Type B pancreatic cell (in vitro differentiated cells): ENCODE data around the gene PHLPP1. TPM values are rescaled to one million over a fixed set of nuclear protein-coding genes. Genes with fewer than 3 reads are reported as not detected.

Experiments
- DNase-seq: peaks from one replicate; pipeline ENCODE4 v3.0.0; 2021; ENCODE audit warnings: mixed read lengths; ENCODE audit not compliant: unreplicated experiment; ENCODE audit errors: extremely low spot score
- H3K27ac Mint-ChIP-seq: 2 replicates; pipeline ENCODE4 v1.8.0; 2021; ENCODE audit warnings: mild to moderate bottlenecking, mixed read lengths
- H3K27me3 Mint-ChIP-seq: 2 replicates; pipeline ENCODE4 v1.8.0; 2021; ENCODE audit warnings: mixed read lengths
- H3K36me3 Mint-ChIP-seq: 2 replicates; pipeline ENCODE4 v1.8.0; 2021; ENCODE audit warnings: mixed read lengths
- H3K4me1 Mint-ChIP-seq: one replicate; pipeline ENCODE4 v1.8.0; 2021; ENCODE audit warnings: mixed read lengths; ENCODE audit not compliant: unreplicated experiment
- H3K4me3 Mint-ChIP-seq: 2 replicates; pipeline ENCODE4 v1.8.0; 2021; ENCODE audit warnings: mild to moderate bottlenecking, mixed read lengths
- H3K9me3 Mint-ChIP-seq: 2 replicates; pipeline ENCODE4 v1.8.0; 2021; ENCODE audit warnings: mixed read lengths
- total RNA-seq: library from RNA; stranded (reverse); gene quantifications from 2 replicates; pipeline ENCODE4 v1.2.1, GENCODE V29; 2021; ENCODE audit warnings: low replicate concordance
- TF ChIP-seq, protein P1 (sequence below): fragments of 200-600 bp; sonication (generic); conservative IDR thresholded peaks from 2 replicates; pipeline ENCODE4 v1.5.0; 2021; ENCODE audit warnings: antibody characterized with exemption, mild to moderate bottlenecking

PHLPP1 gene
- total RNA-seq, 1 donor from 2014 or later = 28.5 TPM

- Mint-ChIP-seq H3K4me3 (no peak overlapping the region), H3K27ac (peak overlapping the region; percentile 12), H3K36me3 (peaks cover 4% of the 10 kb centered on the region), H3K27me3 (no peaks in the 10 kb centered on the region), H3K4me1 (peaks cover 41% of the 10 kb centered on the region), H3K9me3 (no peaks in the 10 kb centered on the region)
- no peak for DNase-seq
- TF ChIP-seq, protein P1, sequence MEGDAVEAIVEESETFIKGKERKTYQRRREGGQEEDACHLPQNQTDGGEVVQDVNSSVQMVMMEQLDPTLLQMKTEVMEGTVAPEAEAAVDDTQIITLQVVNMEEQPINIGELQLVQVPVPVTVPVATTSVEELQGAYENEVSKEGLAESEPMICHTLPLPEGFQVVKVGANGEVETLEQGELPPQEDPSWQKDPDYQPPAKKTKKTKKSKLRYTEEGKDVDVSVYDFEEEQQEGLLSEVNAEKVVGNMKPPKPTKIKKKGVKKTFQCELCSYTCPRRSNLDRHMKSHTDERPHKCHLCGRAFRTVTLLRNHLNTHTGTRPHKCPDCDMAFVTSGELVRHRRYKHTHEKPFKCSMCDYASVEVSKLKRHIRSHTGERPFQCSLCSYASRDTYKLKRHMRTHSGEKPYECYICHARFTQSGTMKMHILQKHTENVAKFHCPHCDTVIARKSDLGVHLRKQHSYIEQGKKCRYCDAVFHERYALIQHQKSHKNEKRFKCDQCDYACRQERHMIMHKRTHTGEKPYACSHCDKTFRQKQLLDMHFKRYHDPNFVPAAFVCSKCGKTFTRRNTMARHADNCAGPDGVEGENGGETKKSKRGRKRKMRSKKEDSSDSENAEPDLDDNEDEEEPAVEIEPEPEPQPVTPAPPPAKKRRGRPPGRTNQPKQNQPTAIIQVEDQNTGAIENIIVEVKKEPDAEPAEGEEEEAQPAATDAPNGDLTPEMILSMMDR = no peak
These were observed 75.8 kb downstream of the PHLPP1 start for GRCh38 chr18:62790871-62791772.

GRCh38 chr18:62792016-62792415, 76.7 kb downstream of the PHLPP1 start:
- H3K9me3 Mint-ChIP-seq = no peaks in the 10 kb centered on the region
- TF ChIP-seq, protein P1 = no peak
- peaks cover 4% of the 10 kb centered on the region for H3K36me3 Mint-ChIP-seq
- no peaks in the 10 kb centered on the region for H3K27me3 Mint-ChIP-seq
- no peak overlapping the region for H3K27ac Mint-ChIP-seq
- no peak overlapping the region for H3K4me3 Mint-ChIP-seq
- H3K4me1 Mint-ChIP-seq = peaks cover 41% of the 10 kb centered on the region
- DNase-seq = no peak

DNA sequence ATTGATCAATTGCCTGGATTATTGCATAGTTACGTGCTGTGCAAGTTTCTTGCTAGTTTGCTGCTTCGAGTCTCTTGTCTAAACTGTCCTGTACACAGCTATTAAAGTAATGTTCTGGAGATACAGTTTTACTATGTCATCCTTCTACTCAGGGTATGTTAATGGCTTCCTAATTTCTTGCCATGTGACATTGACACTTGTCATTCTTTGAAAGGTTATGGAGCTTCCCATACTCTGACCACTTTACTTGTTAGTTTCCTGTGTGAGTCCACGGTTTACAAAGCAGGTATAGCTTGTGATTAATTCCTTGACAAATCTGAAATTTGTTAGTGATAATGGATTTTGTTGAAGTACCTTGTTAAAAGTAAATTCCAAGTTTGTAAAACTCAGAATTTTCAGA, 80.5 kb downstream of the PHLPP1 start:
- Mint-ChIP-seq H3K4me3 (no peak overlapping the region), H3K27me3 (no peaks in the 10 kb centered on the region), H3K4me1 (peaks cover 24% of the 10 kb centered on the region), H3K27ac (no peak overlapping the region), H3K9me3 (no peaks in the 10 kb centered on the region), H3K36me3 (peaks cover 4% of the 10 kb centered on the region)
- no peak for DNase-seq
- TF ChIP-seq, protein P1 = no peak

GRCh38 chr18:62796216-62796621, 80.9 kb downstream of the PHLPP1 start:
- Mint-ChIP-seq H3K4me3 (no peak overlapping the region), H3K36me3 (peaks cover 4% of the 10 kb centered on the region), H3K9me3 (no peaks in the 10 kb centered on the region), H3K27me3 (no peaks in the 10 kb centered on the region), H3K4me1 (peaks cover 22% of the 10 kb centered on the region), H3K27ac (no peak overlapping the region)
- TF ChIP-seq, protein P1 = no peak
- DNase-seq = no peak

DNA sequence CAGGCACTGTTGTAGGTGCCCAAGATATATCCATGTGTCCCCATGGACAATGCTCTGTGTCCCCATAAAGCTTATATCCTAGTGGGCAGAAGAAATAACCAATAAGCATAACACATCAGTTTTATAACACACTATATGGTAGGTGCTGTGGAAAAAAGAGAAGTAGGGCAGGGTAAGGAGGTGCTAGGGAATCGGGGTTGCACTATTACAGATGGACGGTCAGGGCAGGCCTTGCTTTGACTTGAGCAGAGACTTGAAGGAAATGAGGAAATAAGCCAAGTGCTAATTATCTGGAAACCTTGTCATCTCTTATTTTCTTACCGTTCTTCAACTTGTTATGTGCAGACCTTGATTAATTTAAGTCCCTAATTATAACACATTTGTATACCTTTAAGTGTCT, 82.0 kb downstream of the PHLPP1 start:
- Mint-ChIP-seq H3K36me3 (peaks cover 4% of the 10 kb centered on the region), H3K27ac (no peak overlapping the region), H3K27me3 (no peaks in the 10 kb centered on the region), H3K9me3 (no peaks in the 10 kb centered on the region), H3K4me3 (no peak overlapping the region), H3K4me1 (peaks cover 20% of the 10 kb centered on the region)
- TF ChIP-seq, protein P1 = no peak
- no peak for DNase-seq
